B cell (primary cell): ENCODE data around the gene TBC1D22A.

Experiments
- EZH2 ChIP-seq: IDR thresholded peaks from 2 replicates; pipeline ENCODE4 v1.6.1; 2012; ENCODE audit warnings: borderline replicate concordance, low read depth, mild to moderate bottlenecking, moderate library complexity, low read length; ENCODE audit not compliant: insufficient read depth, poor library complexity, severe bottlenecking
- TF ChIP-seq, protein P1 (sequence below): fragments of 200-600 bp; IDR thresholded peaks from one replicate; pipeline ENCODE4 v1.8.0; 2022; ENCODE audit warnings: antibody characterized with exemption, mild to moderate bottlenecking

DNA sequence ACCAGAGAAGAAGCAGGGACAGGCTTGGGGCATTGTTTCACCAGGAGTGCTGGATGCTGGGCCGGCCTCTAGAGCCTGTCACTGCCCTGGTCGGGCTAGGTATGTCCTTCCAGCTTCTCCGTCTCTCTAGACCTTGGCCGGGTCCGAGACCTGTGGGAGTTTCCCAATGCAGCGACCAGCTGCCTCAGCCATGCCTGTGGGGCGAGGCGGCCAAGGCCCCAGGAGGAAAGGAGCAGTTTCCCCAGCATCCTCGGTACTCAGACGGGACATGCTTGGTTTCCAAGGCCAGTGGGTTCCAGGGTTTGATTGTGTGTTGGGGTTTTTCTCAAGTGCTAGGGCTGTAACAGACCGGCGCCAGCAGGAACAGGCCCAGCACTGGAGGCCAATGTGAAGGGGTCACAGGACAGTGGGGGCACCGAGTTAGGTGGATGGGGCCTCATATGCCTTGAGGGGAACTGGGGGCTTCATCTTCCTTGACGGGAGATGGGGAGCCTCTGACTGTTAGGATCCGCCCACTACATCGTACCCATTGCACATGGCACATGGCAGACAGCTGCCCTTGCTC, 339.0 kb downstream of the TBC1D22A start:
- TF ChIP-seq, protein P1, sequence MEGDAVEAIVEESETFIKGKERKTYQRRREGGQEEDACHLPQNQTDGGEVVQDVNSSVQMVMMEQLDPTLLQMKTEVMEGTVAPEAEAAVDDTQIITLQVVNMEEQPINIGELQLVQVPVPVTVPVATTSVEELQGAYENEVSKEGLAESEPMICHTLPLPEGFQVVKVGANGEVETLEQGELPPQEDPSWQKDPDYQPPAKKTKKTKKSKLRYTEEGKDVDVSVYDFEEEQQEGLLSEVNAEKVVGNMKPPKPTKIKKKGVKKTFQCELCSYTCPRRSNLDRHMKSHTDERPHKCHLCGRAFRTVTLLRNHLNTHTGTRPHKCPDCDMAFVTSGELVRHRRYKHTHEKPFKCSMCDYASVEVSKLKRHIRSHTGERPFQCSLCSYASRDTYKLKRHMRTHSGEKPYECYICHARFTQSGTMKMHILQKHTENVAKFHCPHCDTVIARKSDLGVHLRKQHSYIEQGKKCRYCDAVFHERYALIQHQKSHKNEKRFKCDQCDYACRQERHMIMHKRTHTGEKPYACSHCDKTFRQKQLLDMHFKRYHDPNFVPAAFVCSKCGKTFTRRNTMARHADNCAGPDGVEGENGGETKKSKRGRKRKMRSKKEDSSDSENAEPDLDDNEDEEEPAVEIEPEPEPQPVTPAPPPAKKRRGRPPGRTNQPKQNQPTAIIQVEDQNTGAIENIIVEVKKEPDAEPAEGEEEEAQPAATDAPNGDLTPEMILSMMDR, result no peak
- no peak for TF ChIP-seq EZH2
